IPS DF 4.7 (cell line): ENCODE results near the gene JAM2.
"Not testable (repeated sequence)": the region's sequence is repeated elsewhere in the genome, so short reads cannot be mapped to it uniquely, and the experiment has no call there.

Experiments
- DNase-seq: peaks from one replicate; pipeline ENCODE4 v3.0.0-alpha.2; 2013; ENCODE audit warnings: low spot score; ENCODE audit errors: extremely low read depth

The JAM2 gene

GRCh38 chr21:25714066-25714465 lies 75.0 kb downstream of the JAM2 start:
- not testable (repeated sequence) for DNase-seq

- DNase-seq: no peak
Measured at GRCh38 chr21:25717491-25718147, 78.6 kb downstream of the JAM2 start.

GRCh38 chr21:25721987-25722386 lies 82.9 kb downstream of the JAM2 start:
- DNase-seq: no peak

GRCh38 chr21:25722631-25723030 lies 83.6 kb downstream of the JAM2 start:
- no peak for DNase-seq

- no peak for DNase-seq
Measured at GRCh38 chr21:25732091-25732760, 93.2 kb downstream of the JAM2 start.

- DNase-seq: no peak
Measured at GRCh38 chr21:25733859-25734653, 95.0 kb downstream of the JAM2 start.

- DNase-seq: no peak
Measured at GRCh38 chr21:25734654-25734903, 95.5 kb downstream of the JAM2 start.

GRCh38 chr21:25734904-25735645 lies 96.0 kb downstream of the JAM2 start, which contains the start of the genes ATP5PF and GABPA:
TSS of gene ATP5PF (minus strand) at chr21:25734904. CDS start at chr21:25729794, 5,110 bp downstream.
TSS of gene GABPA (plus strand) at chr21:25734972. CDS start at chr21:25741599, 6,627 bp downstream.
- peak; percentile 91 for DNase-seq

GRCh38 chr21:25735646-25736597 lies 96.9 kb downstream of the JAM2 start:
- DNase-seq: no peak

- no peak for DNase-seq
Measured at GRCh38 chr21:25737421-25737820, 98.4 kb downstream of the JAM2 start.

GRCh38 chr21:25742900-25743299 lies 103.8 kb downstream of the JAM2 start:
- no peak for DNase-seq

GRCh38 chr21:25744854-25745253 lies 105.8 kb downstream of the JAM2 start:
- no peak for DNase-seq

- DNase-seq: no peak
Measured at GRCh38 chr21:25750085-25750484, 111.0 kb downstream of the JAM2 start.

GRCh38 chr21:25752416-25752815 lies 113.4 kb downstream of the JAM2 start:
- no peak for DNase-seq

- no peak for DNase-seq
Measured at GRCh38 chr21:25756190-25756932, 117.3 kb downstream of the JAM2 start.

GRCh38 chr21:25757531-25757930 lies 118.5 kb downstream of the JAM2 start:
- no peak for DNase-seq

- DNase-seq: no peak
Measured at GRCh38 chr21:25759573-25759972, 120.5 kb downstream of the JAM2 start.

GRCh38 chr21:25760061-25760460 lies 121.0 kb downstream of the JAM2 start:
- no peak for DNase-seq

GRCh38 chr21:25760677-25761076 lies 121.6 kb downstream of the JAM2 start:
- no peak for DNase-seq

- DNase-seq: no peak
Measured at GRCh38 chr21:25764065-25764464, 125.0 kb downstream of the JAM2 start.
